AG04450 (cell line): ENCODE results near the gene FIG4. TPM values are rescaled to one million over a fixed set of nuclear protein-coding genes. Genes with fewer than 3 reads are reported as not detected.

ENCODE experiments used
- CTCF ChIA-PET: fragments of 300-600, 350-600 bp; formaldehyde crosslinking; extraction: SDS; loops from one replicate; lab custom pipeline; 2022; ENCODE audit warnings: antibody characterized with exemption, inconsistent platforms; lab: Charles Lee
- POLR2A ChIA-PET: fragments of 350-600 bp; formaldehyde crosslinking; extraction: SDS; loops from one replicate; lab custom pipeline; 2021; ENCODE audit warnings: antibody characterized with exemption, inconsistent platforms; lab: Yijun Ruan, JAX
- DNase-seq: peaks from one replicate; pipeline ENCODE4 v3.0.0-alpha.2; 2011; ENCODE audit warnings: low read depth, low spot score
- H3K27ac ChIP-seq: one replicate; pipeline ENCODE4 v1.5.1; 2012; ENCODE audit warnings: low read depth, low read length, control low read depth
- H3K27me3 ChIP-seq: one replicate; pipeline ENCODE4 v1.6.0; 2012; ENCODE audit warnings: low read length; ENCODE audit not compliant: control insufficient read depth, insufficient read depth
- H3K4me3 ChIP-seq: 2 replicates; pipeline ENCODE4 v1.5.1; 2011; ENCODE audit warnings: mild to moderate bottlenecking, low read depth, low read length, control low read depth
- H3K9me3 ChIP-seq: 2 replicates; pipeline ENCODE4 v1.5.1; 2012; ENCODE audit warnings: low read length; ENCODE audit not compliant: control insufficient read depth, insufficient read depth
- polyA plus RNA-seq: library from polyadenylated mRNA; depleted of rRNA; stranded (reverse); fragments of >200 nt; gene quantifications from 2 replicates; pipeline ENCODE4 v1.2.3, GENCODE V29; 2011
- TF ChIP-seq, protein P1 (sequence below): IDR thresholded peaks from 2 replicates; pipeline ENCODE4 v1.5.1; 2011; ENCODE audit warnings: low read depth, low read length, control low read depth, inconsistent platforms

The FIG4 gene
- polyA plus RNA-seq, 1 experiment = 22.8 TPM

DNA sequence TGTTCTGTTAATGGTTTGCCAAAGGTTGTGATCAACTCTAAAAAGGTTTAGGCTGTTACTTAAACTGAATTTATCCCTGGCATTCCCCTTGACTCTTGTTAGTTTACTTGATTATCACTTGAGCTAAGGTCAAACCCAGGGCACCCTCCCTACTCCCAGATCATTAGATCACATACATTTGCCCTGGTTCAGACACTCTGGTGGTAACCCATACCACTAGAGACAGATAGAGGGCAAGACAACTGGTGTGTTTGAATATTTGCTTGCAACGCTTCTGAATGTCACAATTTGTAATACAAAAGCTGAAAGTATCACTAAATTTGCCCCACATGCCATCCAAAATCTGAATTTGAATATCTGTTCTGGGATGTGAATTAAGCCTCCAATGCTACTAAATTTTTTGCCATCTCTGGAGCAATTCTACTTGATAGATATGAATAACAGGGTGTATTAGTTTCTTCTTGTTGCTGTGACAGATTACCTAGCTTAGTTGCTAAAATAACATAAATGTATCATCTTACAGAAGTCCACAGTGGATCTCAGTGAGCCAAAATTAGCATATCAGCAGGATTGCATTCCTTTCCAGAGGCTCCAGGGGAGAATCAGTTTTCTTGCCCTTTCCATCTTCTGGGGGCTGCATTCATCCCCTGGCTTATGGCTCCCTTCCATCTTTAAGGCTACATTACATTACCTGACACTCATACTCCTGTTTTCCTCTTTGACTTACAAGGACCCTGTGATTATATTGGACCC, 45.4 kb downstream of the FIG4 start:
- ChIA-PET CTCF (interaction anchor here (0.9 kb wide), 1 partner anchor 303 kb away, joined by 3 read pairs; no protein-coding TSS in a partner anchor), POLR2A (no interaction called here)
- no peaks in the 10 kb centered on the region for H3K27me3 ChIP-seq
- TF ChIP-seq, protein P1, sequence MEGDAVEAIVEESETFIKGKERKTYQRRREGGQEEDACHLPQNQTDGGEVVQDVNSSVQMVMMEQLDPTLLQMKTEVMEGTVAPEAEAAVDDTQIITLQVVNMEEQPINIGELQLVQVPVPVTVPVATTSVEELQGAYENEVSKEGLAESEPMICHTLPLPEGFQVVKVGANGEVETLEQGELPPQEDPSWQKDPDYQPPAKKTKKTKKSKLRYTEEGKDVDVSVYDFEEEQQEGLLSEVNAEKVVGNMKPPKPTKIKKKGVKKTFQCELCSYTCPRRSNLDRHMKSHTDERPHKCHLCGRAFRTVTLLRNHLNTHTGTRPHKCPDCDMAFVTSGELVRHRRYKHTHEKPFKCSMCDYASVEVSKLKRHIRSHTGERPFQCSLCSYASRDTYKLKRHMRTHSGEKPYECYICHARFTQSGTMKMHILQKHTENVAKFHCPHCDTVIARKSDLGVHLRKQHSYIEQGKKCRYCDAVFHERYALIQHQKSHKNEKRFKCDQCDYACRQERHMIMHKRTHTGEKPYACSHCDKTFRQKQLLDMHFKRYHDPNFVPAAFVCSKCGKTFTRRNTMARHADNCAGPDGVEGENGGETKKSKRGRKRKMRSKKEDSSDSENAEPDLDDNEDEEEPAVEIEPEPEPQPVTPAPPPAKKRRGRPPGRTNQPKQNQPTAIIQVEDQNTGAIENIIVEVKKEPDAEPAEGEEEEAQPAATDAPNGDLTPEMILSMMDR = no peak
- no peak overlapping the region for H3K27ac ChIP-seq
- H3K9me3 ChIP-seq = no peaks in the 10 kb centered on the region
- no peak for DNase-seq
- H3K4me3 ChIP-seq = no peak overlapping the region

DNA sequence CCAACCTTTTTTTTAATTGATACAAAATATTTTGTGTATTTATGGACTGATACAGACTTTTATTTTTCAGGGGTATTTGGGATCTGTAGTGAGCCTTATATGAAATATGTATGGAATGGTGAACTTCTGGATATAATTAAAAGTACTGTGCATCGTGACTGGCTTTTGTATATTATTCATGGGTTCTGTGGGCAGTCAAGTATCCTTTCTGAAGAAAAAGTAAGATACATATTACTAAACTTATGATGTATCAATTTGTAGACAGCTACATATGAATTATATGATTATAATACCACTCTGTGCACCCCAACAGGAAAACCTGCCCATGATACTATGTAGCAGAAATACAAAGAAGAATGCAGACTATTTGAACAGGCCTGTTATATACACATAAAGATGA, 47.2 kb downstream of the FIG4 start:
- ChIA-PET CTCF (no interaction called here), POLR2A (no interaction called here)
- H3K4me3 ChIP-seq = no peak overlapping the region
- H3K27ac ChIP-seq = no peak overlapping the region
- no peak for DNase-seq
- no peaks in the 10 kb centered on the region for H3K9me3 ChIP-seq
- no peaks in the 10 kb centered on the region for H3K27me3 ChIP-seq
- TF ChIP-seq, protein P1 = no peak

DNA sequence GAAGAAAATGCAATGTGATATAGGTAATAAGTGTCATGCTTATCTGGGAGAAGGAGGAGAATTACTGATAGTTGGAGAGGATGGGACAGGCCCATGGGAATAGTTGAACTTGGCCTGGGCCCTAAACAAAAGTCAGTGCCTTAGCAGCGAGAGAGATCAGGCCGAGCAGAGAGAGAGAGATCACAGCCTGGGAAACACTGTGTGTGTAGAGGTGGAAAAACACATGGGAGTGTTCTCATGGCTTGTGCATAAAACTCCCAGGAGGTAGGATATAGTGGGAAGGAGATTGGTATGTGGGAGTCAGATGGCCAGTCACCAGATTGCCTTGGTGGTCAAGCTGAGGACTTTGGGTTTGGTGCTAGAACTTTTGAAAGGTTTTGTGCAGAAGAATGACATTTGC, 47.6 kb downstream of the FIG4 start:
- TF ChIP-seq, protein P1 = no peak
- Histone ChIP-seq H3K27ac (no peak overlapping the region), H3K4me3 (no peak overlapping the region), H3K9me3 (no peaks in the 10 kb centered on the region), H3K27me3 (no peaks in the 10 kb centered on the region)
- ChIA-PET CTCF (interaction anchor here (0.6 kb wide), 1 partner anchor 128 kb away, joined by 3 read pairs; no protein-coding TSS in a partner anchor), POLR2A (no interaction called here)
- no peak for DNase-seq

DNA sequence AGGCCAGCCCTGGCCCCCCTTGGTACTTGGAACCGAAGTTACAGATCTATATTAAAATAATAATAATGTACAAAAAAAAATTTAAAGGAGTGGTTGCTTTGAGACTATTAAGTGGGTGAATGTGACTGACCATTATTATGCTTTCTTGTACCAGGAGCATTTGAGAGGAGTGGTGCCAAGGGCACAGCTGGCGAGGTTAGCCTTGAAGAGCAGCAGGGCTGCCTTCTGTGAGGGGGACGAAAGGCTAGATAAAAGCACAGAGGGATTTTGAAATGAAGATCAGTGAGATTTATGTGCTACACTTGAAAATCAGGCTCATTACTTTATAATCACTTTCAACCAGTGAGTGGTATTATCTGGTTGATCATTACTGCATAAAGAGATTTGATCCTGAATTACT, 48.6 kb downstream of the FIG4 start:
- ChIA-PET POLR2A (no interaction called here), CTCF (no interaction called here)
- no peak overlapping the region for H3K27ac ChIP-seq
- TF ChIP-seq, protein P1 = no peak
- DNase-seq = no peak
- H3K9me3 ChIP-seq = no peaks in the 10 kb centered on the region
- H3K4me3 ChIP-seq = no peak overlapping the region
- H3K27me3 ChIP-seq = no peaks in the 10 kb centered on the region

DNA sequence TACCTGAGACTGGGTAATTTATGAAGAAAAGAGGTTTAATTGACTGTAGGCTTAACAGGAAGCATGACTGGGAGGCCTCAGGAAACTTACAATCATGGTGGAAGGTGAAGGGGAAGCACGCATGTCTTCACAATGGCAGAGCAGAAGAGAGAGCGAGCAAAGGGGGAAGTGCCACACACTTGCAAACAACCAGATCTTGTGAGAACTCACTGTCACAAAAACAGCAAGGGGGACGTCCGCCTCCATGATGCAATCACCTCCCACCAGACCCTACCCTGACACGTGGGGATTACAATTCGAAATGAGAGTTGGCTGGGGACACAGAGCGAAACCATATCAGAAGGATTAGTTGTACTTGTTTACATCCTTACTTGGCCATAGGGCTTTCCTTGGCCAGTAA, 49.7 kb downstream of the FIG4 start:
- H3K4me3 ChIP-seq = no peak overlapping the region
- H3K9me3 ChIP-seq = no peaks in the 10 kb centered on the region
- DNase-seq = no peak
- TF ChIP-seq, protein P1 = no peak
- no peak overlapping the region for H3K27ac ChIP-seq
- ChIA-PET CTCF (interaction anchor here (1.5 kb wide), 1 partner anchor 299 kb away, joined by 3 read pairs; no protein-coding TSS in a partner anchor), POLR2A (no interaction called here)
- no peaks in the 10 kb centered on the region for H3K27me3 ChIP-seq
